Panc1 (cell line): ENCODE results near the gene SMG6. TPM values are rescaled to one million over a fixed set of nuclear protein-coding genes. Genes with fewer than 3 reads are reported as not detected.

ENCODE experiments used
- ATAC-seq: fragments of 200-7000 bp; cut with Tn5 transposase; 2 replicates; pipeline ENCODE4 v1.9.1; 2020; ENCODE audit warnings: mild to moderate bottlenecking, moderate library complexity
- BruUV-seq: library from RNA; stranded (reverse); fragments of 400-500 nt; replicated peaks from 2 replicates; lab custom pipeline; 2021; lab: Mats Ljungman, UMichigan
- CTCF ChIA-PET: fragments of 300-600 bp; sonication (Branson Sonifier 250); formaldehyde crosslinking; loops from one replicate; lab custom pipeline; 2022; ENCODE audit warnings: antibody characterized with exemption; lab: Charles Lee
- POLR2A ChIA-PET: fragments of 300-600 bp; sonication (Branson Sonifier 250); formaldehyde crosslinking; loops from one replicate; lab custom pipeline; 2022; ENCODE audit warnings: antibody characterized with exemption; lab: Charles Lee
- DNase-seq: peaks from one replicate; pipeline ENCODE4 v3.0.0-alpha.2; 2010; ENCODE audit warnings: low read depth, low spot score
- H3K27ac ChIP-seq: 2 replicates; pipeline ENCODE4 v1.5.1; 2011; ENCODE audit warnings: mild to moderate bottlenecking, low read length, inconsistent platforms
- H3K27me3 ChIP-seq: fragments of 200-500 bp; sonication (Bioruptor generic); 2 replicates; pipeline ENCODE4 v1.6.0; 2014; ENCODE audit warnings: low read length, inconsistent platforms; ENCODE audit not compliant: control insufficient read depth, insufficient read depth
- H3K36me3 ChIP-seq: fragments of 200-500 bp; sonication (Bioruptor generic); 2 replicates; pipeline ENCODE4 v1.5.1; 2014; ENCODE audit warnings: inconsistent platforms, mild to moderate bottlenecking, low read length, moderate library complexity; ENCODE audit not compliant: control insufficient read depth, insufficient read depth
- H3K4me1 ChIP-seq: 2 replicates; pipeline ENCODE4 v1.5.1; 2011; ENCODE audit warnings: inconsistent platforms, mild to moderate bottlenecking, low read length, moderate library complexity; ENCODE audit not compliant: control insufficient read depth, insufficient read depth
- H3K4me3 ChIP-seq, 2 experiments: 2 replicates each; pipeline ENCODE4 v1.5.1; 2011 to 2012; ENCODE audit warnings: low read depth in 2 of 2, low read length in 2 of 2, mild to moderate bottlenecking in 2 of 2, inconsistent platforms in 1 of 2, moderate library complexity in 1 of 2
- H3K9me3 ChIP-seq: fragments of 200-500 bp; sonication (Bioruptor generic); 2 replicates; pipeline ENCODE4 v1.5.1; 2014; ENCODE audit warnings: low read depth, mild to moderate bottlenecking, inconsistent platforms, low read length, moderate library complexity; ENCODE audit not compliant: control insufficient read depth, insufficient read depth
- POLR2AphosphoS5 ChIP-seq: IDR thresholded peaks from 2 replicates; pipeline ENCODE4 v1.6.1; 2012; ENCODE audit warnings: mild to moderate bottlenecking, low read depth, low read length, moderate library complexity
- SIN3A ChIP-seq: IDR thresholded peaks from 2 replicates; pipeline ENCODE4 v1.6.1; 2012; ENCODE audit warnings: low read depth, mild to moderate bottlenecking, low read length, moderate library complexity, borderline replicate concordance; ENCODE audit not compliant: insufficient read depth
- TCF7L2 ChIP-seq: IDR thresholded peaks from 2 replicates; pipeline ENCODE4 v1.6.1; 2011; ENCODE audit warnings: mild to moderate bottlenecking, low read depth, low read length, inconsistent platforms
- in situ Hi-C: cut with HindIII; loops from 2 replicates; pipeline ENCODE4 v1.10.0; 2016; ENCODE audit warnings: low sequenced_read_pairs, low pct_unique_long_range_greater_than_20kb
- intact Hi-C: fragments of 100-400 bp; cut with micrococcal nuclease; formaldehyde crosslinking; loops from one replicate; pipeline ENCODE4 v1.10.0; 2022; ENCODE audit not compliant: unreplicated experiment
- total RNA-seq: library from RNA; stranded (reverse); gene quantifications from one replicate; pipeline ENCODE4 v1.2.1, GENCODE V29; 2021; ENCODE audit not compliant: unreplicated experiment
- TF ChIP-seq, protein P1 (sequence below), 2 experiments: IDR thresholded peaks; 2 replicates each; pipeline ENCODE4 v1.6.1; 2011 to 2012; ENCODE audit warnings: low read depth in 2 of 2, control low read depth in 1 of 2, low read length in 1 of 2, mild to moderate bottlenecking in 1 of 2, moderate library complexity in 1 of 2; ENCODE audit not compliant: insufficient read depth in 1 of 2
- TF ChIP-seq, protein P2 (sequence below): fragments of 450-650 bp; IDR thresholded peaks from 2 replicates; pipeline ENCODE4 v1.5.1; 2017; ENCODE audit warnings: mild to moderate bottlenecking

The SMG6 gene
- total RNA-seq, 1 experiment from 2014 or later: 17.8 TPM

DNA sequence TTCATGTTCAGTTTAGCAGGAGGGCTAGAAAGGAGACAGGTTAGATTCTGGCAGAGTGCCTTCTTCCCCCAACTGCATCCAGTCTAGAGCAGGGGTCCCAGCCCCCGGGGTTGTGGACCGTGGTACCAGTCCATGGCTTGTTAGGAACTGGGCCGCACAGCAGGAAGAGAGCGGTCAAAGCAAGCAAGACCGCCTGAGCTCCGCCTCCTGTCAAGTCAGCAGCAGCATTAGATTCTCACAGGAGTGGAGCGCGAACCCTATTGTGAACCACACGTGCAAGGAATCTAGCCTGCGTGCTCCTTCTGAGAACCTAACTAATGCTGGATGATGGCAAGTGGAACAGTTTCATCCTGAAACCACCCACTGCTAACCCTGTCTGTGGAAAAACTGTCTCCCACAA is 153.7 kb downstream of the SMG6 start:
- in situ Hi-C loops (no loop called here), intact Hi-C loops (no loop called here)
- ChIA-PET POLR2A (no interaction called here), CTCF (no interaction called here)
- BruUV-seq: no TSS peak
- Histone ChIP-seq H3K27me3 (no peaks in the 10 kb centered on the region), H3K27ac (no peak overlapping the region), H3K9me3 (no peaks in the 10 kb centered on the region), H3K4me1 (no peaks in the 10 kb centered on the region), H3K36me3 (no peaks in the 10 kb centered on the region; the same call in 1 of the 2 replicates), H3K4me3 (no peak overlapping the region)
- TF ChIP-seq, protein P1, sequence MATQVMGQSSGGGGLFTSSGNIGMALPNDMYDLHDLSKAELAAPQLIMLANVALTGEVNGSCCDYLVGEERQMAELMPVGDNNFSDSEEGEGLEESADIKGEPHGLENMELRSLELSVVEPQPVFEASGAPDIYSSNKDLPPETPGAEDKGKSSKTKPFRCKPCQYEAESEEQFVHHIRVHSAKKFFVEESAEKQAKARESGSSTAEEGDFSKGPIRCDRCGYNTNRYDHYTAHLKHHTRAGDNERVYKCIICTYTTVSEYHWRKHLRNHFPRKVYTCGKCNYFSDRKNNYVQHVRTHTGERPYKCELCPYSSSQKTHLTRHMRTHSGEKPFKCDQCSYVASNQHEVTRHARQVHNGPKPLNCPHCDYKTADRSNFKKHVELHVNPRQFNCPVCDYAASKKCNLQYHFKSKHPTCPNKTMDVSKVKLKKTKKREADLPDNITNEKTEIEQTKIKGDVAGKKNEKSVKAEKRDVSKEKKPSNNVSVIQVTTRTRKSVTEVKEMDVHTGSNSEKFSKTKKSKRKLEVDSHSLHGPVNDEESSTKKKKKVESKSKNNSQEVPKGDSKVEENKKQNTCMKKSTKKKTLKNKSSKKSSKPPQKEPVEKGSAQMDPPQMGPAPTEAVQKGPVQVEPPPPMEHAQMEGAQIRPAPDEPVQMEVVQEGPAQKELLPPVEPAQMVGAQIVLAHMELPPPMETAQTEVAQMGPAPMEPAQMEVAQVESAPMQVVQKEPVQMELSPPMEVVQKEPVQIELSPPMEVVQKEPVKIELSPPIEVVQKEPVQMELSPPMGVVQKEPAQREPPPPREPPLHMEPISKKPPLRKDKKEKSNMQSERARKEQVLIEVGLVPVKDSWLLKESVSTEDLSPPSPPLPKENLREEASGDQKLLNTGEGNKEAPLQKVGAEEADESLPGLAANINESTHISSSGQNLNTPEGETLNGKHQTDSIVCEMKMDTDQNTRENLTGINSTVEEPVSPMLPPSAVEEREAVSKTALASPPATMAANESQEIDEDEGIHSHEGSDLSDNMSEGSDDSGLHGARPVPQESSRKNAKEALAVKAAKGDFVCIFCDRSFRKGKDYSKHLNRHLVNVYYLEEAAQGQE (IDR thresholded peaks at IDR 0.05; ENCODE audit: insufficient read depth in 1 of 2, low read depth in 2 of 2, low read length in 1 of 2): no peak
- no peak for TF ChIP-seq SIN3A
- TF ChIP-seq, protein P2, sequence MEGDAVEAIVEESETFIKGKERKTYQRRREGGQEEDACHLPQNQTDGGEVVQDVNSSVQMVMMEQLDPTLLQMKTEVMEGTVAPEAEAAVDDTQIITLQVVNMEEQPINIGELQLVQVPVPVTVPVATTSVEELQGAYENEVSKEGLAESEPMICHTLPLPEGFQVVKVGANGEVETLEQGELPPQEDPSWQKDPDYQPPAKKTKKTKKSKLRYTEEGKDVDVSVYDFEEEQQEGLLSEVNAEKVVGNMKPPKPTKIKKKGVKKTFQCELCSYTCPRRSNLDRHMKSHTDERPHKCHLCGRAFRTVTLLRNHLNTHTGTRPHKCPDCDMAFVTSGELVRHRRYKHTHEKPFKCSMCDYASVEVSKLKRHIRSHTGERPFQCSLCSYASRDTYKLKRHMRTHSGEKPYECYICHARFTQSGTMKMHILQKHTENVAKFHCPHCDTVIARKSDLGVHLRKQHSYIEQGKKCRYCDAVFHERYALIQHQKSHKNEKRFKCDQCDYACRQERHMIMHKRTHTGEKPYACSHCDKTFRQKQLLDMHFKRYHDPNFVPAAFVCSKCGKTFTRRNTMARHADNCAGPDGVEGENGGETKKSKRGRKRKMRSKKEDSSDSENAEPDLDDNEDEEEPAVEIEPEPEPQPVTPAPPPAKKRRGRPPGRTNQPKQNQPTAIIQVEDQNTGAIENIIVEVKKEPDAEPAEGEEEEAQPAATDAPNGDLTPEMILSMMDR: no peak
- no peak for TF ChIP-seq POLR2AphosphoS5
- TF ChIP-seq TCF7L2: no peak
- DNase-seq (no peak), ATAC-seq (no peak)

DNA sequence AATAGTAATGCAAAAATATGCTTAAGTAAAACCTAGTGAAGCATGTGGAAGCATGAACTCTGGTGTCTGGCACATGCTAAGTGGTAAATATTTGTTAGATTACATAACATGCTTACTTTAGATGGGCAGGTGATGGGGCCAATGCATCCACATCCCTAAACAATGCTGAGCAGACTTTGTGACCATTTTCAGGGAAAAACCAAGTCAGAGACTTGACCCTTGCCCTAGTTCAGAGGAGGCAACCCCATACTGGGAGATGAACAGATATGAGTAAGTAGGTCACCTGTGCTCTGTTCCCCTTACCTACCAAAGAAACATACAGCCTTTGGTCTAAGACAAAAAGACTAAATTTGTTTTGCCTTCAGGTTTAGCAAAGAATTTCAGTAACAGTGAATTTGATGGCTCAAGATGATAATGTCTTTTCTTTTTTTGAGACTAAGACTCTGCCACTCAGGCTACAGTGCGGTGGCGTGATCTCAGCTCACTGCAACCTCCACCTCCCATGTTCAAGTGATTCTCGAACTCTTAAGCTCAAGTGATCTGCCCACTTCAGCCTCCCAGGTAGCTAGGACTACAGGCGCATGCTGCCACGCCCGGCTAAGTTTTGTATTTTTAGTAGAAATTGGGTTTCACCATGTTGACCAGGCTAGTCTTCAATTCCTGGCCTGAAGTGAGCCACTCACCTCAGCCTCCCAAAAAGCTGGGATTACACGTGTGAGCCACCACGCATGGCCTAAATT is 157.3 kb downstream of the SMG6 start:
- in situ Hi-C loops (no loop called here), intact Hi-C loops (no loop called here)
- H3K27me3 ChIP-seq: no peaks in the 10 kb centered on the region
- no peak overlapping the region for H3K4me3 ChIP-seq
- no peak for DNase-seq
- CTCF ChIA-PET: no interaction called here
- no peaks in the 10 kb centered on the region for H3K36me3 ChIP-seq
- POLR2A ChIA-PET: interaction anchor here (0.5 kb wide), 1 partner anchor 158 kb away, joined by 3 read pairs; the partner anchor contains the start of gene SRR
- no TSS peak for BruUV-seq
- H3K9me3 ChIP-seq: no peaks in the 10 kb centered on the region
- H3K27ac ChIP-seq: no peak overlapping the region
- TF ChIP-seq SIN3A: no peak
- no peak for TF ChIP-seq POLR2AphosphoS5
- TF ChIP-seq, protein P2: no peak
- TF ChIP-seq, protein P1 (IDR thresholded peaks at IDR 0.05; ENCODE audit: insufficient read depth in 1 of 2, low read depth in 2 of 2, low read length in 1 of 2): no peak
- no peak for TF ChIP-seq TCF7L2
- no peaks in the 10 kb centered on the region for H3K4me1 ChIP-seq
- ATAC-seq: no peak
